HFFc6 (cell line): ENCODE measurements around the gene CNFN. TPM values are rescaled to one million over a fixed set of nuclear protein-coding genes. Genes with fewer than 3 reads are reported as not detected.

Source experiments
- DNase-seq: peaks from one replicate; pipeline ENCODE4 v3.0.0-alpha.2; 2018
- H3K27ac Mint-ChIP-seq: 2 replicates; pipeline ENCODE4 v1.8.0; 2020; ENCODE audit warnings: mild to moderate bottlenecking, mixed read lengths
- H3K27me3 Mint-ChIP-seq: 2 replicates; pipeline ENCODE4 v1.8.0; 2021; ENCODE audit warnings: mild to moderate bottlenecking, moderate library complexity, mixed read lengths; ENCODE audit not compliant: insufficient read depth
- H3K36me3 Mint-ChIP-seq: 2 replicates; pipeline ENCODE4 v1.8.0; 2021; ENCODE audit warnings: low read depth, mixed read lengths
- H3K4me1 Mint-ChIP-seq: 2 replicates; pipeline ENCODE4 v1.8.0; 2020; ENCODE audit warnings: low read depth, mixed read lengths
- H3K4me3 Mint-ChIP-seq: 2 replicates; pipeline ENCODE4 v1.8.0; 2020; ENCODE audit warnings: mild to moderate bottlenecking, moderate library complexity, mixed read lengths
- H3K9me3 Mint-ChIP-seq: 2 replicates; pipeline ENCODE4 v1.8.0; 2020; ENCODE audit warnings: mild to moderate bottlenecking, mixed read lengths
- total RNA-seq, 6 experiments: library from RNA; stranded (reverse); fragmentation: NEBNext Ultra II Directional; extraction: Animal tissue kit (Norgen Biotek cat#: 25700); gene quantifications; 2 replicates in 1 of 6; 3 replicates in 5 of 6; pipeline ENCODE4 v1.2.3, GENCODE V29; 2021
- TF ChIP-seq, protein P1 (sequence below): fragments of 200-600 bp; sonication (generic); IDR thresholded peaks from 2 replicates; pipeline ENCODE4 v1.5.0; 2021; ENCODE audit warnings: antibody characterized with exemption, mild to moderate bottlenecking

The CNFN gene
- total RNA-seq, 6 experiments from 2014 or later, result 0.48 to 0.80 (median 0.68) TPM

DNA sequence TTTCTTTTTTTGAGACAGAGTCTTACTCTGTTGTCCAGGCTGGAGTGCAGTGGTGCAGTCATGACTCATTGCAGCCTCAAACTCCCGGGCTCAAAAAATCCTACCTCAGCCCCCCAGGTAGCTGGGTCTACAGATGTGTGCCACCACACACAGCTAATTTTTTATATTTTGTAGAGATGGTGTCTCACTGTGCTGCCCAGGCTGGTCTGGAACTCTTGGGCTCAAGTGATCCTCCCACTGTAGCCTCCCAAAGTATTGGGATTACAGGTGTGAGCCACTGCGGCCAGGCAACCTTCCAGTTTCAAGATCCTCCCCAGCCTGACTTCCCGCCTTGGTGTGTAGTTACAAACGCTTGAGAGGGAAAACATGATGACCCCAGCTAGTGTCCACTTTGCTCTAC, 22.2 kb downstream of the CNFN start:
- TF ChIP-seq, protein P1, sequence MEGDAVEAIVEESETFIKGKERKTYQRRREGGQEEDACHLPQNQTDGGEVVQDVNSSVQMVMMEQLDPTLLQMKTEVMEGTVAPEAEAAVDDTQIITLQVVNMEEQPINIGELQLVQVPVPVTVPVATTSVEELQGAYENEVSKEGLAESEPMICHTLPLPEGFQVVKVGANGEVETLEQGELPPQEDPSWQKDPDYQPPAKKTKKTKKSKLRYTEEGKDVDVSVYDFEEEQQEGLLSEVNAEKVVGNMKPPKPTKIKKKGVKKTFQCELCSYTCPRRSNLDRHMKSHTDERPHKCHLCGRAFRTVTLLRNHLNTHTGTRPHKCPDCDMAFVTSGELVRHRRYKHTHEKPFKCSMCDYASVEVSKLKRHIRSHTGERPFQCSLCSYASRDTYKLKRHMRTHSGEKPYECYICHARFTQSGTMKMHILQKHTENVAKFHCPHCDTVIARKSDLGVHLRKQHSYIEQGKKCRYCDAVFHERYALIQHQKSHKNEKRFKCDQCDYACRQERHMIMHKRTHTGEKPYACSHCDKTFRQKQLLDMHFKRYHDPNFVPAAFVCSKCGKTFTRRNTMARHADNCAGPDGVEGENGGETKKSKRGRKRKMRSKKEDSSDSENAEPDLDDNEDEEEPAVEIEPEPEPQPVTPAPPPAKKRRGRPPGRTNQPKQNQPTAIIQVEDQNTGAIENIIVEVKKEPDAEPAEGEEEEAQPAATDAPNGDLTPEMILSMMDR, result no peak
- H3K9me3 Mint-ChIP-seq, result no peaks in the 10 kb centered on the region
- peaks cover 34% of the 10 kb centered on the region for H3K36me3 Mint-ChIP-seq
- H3K4me1 Mint-ChIP-seq, result peaks cover 14% of the 10 kb centered on the region
- no peak overlapping the region for H3K27ac Mint-ChIP-seq
- peaks cover 2% of the 10 kb centered on the region; the same call in 1 of the 2 replicates for H3K27me3 Mint-ChIP-seq
- no peak for DNase-seq
- H3K4me3 Mint-ChIP-seq, result no peak overlapping the region

DNA sequence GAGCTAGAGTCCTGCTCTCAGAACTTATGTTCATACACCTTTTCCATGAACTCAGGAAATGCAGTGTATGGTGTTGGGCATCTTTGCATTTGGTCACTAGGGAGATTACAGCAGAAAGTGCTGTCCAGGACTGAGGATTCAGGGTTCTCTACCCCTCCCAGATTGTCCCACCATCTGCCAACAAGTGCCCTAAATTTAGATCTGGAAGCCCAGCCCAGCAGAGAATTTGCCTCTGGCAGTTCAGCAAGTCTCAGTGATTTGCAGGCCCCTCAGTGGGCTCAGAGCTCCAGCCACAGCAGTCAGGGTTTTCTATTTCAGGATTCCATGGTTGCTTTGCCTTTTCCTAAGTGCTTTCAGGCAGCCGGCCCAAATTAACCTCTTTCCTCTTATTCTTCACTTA, 23.4 kb downstream of the CNFN start:
- H3K27ac Mint-ChIP-seq, result no peak overlapping the region
- peaks cover 34% of the 10 kb centered on the region for H3K36me3 Mint-ChIP-seq
- TF ChIP-seq, protein P1, result no peak
- no peaks in the 10 kb centered on the region for H3K9me3 Mint-ChIP-seq
- H3K27me3 Mint-ChIP-seq, result peaks cover 2% of the 10 kb centered on the region; the same call in 1 of the 2 replicates
- peaks cover 14% of the 10 kb centered on the region for H3K4me1 Mint-ChIP-seq
- DNase-seq, result no peak
- no peak overlapping the region for H3K4me3 Mint-ChIP-seq

DNA sequence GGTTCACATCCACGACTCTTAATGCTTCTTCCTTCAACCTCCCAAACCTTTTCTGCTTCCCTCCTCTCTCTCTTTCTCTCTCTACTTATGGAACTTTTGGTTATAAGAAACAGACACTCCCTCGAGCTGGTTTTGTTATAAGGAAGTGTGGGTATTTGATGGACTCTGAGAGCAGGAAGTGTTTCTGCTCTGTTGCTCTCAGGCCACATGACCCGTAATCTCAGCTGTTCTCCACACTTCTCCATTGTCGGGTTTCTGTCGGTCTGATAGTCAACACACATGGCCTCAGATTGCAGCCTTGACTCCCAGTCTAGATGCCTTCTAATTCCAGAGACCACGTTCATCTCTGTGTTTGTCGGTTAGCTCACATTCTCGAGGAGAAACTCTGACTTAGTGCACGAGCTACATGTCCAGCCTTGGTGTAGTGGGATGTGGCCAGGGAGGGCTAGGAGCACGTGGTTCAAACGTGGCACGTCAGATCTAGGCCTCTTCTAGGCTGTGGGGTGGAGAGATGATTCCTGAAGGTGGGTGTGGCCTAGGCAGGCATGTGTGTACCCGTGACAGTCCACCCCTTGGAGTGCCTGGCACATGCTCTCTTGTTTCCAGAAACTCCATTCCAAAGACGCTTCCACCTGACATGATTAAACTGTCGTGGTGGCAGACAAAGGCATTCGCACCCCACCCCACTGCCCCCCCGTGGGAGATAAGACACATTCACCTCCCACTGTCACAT, 26.3 kb downstream of the CNFN start:
- peaks cover 34% of the 10 kb centered on the region for H3K36me3 Mint-ChIP-seq
- no peak overlapping the region for H3K27ac Mint-ChIP-seq
- H3K4me3 Mint-ChIP-seq, result no peak overlapping the region
- peaks cover 2% of the 10 kb centered on the region; the same call in 1 of the 2 replicates for H3K27me3 Mint-ChIP-seq
- TF ChIP-seq, protein P1, result no peak
- no peaks in the 10 kb centered on the region for H3K9me3 Mint-ChIP-seq
- peaks cover 14% of the 10 kb centered on the region for H3K4me1 Mint-ChIP-seq
- no peak for DNase-seq

DNA sequence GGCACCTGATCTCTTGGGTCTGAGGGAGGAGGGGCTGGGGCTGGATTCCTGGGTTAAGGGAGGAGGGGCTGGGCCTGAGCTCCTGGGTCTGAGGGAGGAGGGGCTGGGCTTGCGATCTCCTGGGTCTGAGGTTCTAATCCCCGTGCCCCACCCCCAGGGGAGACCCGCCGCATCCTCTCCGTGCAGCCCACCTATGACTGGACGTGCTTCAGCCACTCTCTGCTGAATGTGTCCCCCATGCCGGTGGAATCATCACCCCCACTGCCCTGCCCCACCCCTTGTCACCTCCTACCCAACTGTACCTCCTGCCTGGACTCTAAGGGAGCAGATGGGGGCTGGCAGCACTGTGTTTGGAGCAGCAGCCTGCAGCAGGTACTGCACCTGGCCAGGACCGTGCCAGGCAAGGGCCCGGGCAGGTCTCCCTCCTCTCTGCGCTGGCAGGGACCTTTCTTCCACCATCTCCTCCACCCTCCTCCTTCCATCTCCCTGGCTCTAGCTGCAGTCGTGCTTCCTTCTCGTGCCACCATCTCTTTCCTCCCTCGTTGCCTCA, 27.1 kb downstream of the CNFN start:
- Mint-ChIP-seq H3K36me3 (peaks cover 34% of the 10 kb centered on the region), H3K27ac (no peak overlapping the region), H3K4me1 (peaks cover 13% of the 10 kb centered on the region), H3K27me3 (peaks cover 3% of the 10 kb centered on the region), H3K4me3 (no peak overlapping the region), H3K9me3 (no peaks in the 10 kb centered on the region)
- DNase-seq, result no peak
- TF ChIP-seq, protein P1, result no peak

DNA sequence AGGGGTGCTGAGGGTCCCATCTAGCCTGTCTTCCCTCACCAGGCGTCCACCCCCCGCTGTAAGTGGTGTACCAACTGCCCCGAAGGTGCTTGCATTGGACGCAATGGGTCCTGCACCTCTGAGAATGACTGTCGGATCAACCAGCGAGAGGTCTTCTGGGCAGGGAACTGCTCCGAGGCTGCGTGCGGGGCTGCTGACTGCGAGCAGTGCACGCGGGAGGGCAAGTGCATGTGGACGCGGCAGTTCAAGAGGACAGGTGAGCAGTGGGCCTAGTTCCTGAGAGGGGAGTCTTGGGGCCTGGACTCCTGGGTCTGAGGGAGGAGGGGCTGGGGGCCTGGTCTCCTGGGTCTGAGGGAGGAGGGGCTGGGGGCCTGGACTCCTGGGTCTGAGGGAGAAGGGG, 27.8 kb downstream of the CNFN start:
- Mint-ChIP-seq H3K36me3 (peaks cover 28% of the 10 kb centered on the region), H3K4me1 (peaks cover 7% of the 10 kb centered on the region), H3K4me3 (no peak overlapping the region), H3K27me3 (peaks cover 3% of the 10 kb centered on the region), H3K9me3 (no peaks in the 10 kb centered on the region), H3K27ac (no peak overlapping the region)
- DNase-seq, result no peak
- TF ChIP-seq, protein P1, result no peak
